ENCODE results near the gene FOSL1.

GRCh38 chr11:65941720-65942310, 41.6 kb upstream of the FOSL1 start:
- TF ChIP-seq CTCF (IDR thresholded peaks at IDR 0.05) (no peak), POLR2A (IDR thresholded peaks at IDR 0.05) (no peak)

All from heart left ventricle (tissue), 13 donors.